SK-N-DZ (cell line): ENCODE data around the gene LUZP2.

Source experiments
- DNase-seq: peaks from one replicate; pipeline ENCODE4 v3.0.0-alpha.2; 2015; ENCODE audit warnings: low spot score
- small RNA-seq, 2 experiments: library from RNA; depleted of rRNA; stranded (forward); fragments of <200 nt; gene quantifications; one replicate each; pipeline ENCODE3, GENCODE V24; 2014

The LUZP2 gene

GRCh38 chr11:25066706-25067105 is 569.9 kb downstream of the LUZP2 start:
- no peak for DNase-seq

- no peak for DNase-seq
Measured at GRCh38 chr11:25068451-25068850, 571.6 kb downstream of the LUZP2 start.

- no peak for DNase-seq
Measured at GRCh38 chr11:25094085-25094802, 597.4 kb downstream of the LUZP2 start.

- DNase-seq, result no peak
Measured at GRCh38 chr11:25119416-25119815, 622.6 kb downstream of the LUZP2 start.

Small RNA genes lying within 50 kb of the gene (small RNA-seq; reads per million reads assigned to genes)
- 0 reads per million in 2 experiments for gene RF00019
